Right forelimb (tissue), 1 donor: ENCODE measurements around the gene ADAMTS1.

Experiments used
- DNase-seq: peaks from one replicate; pipeline ENCODE4 v3.0.0-alpha.2; 2018

ADAMTS1 gene

GRCh38 chr21:26812173-26812572, 33.0 kb downstream of the ADAMTS1 start:
- DNase-seq = no peak

- no peak for DNase-seq
Observed at GRCh38 chr21:26811482-26811881, 33.7 kb downstream of the ADAMTS1 start.

GRCh38 chr21:26810676-26811415, 34.4 kb downstream of the ADAMTS1 start:
- DNase-seq = no peak

- DNase-seq = no peak
Observed at GRCh38 chr21:26810266-26810665, 34.9 kb downstream of the ADAMTS1 start.

- no peak for DNase-seq
Observed at GRCh38 chr21:26809745-26810144, 35.5 kb downstream of the ADAMTS1 start.

GRCh38 chr21:26806801-26807295, 38.4 kb downstream of the ADAMTS1 start:
- DNase-seq = no peak

GRCh38 chr21:26804895-26805609, 40.2 kb downstream of the ADAMTS1 start:
- no peak for DNase-seq

GRCh38 chr21:26801498-26801897, 43.7 kb downstream of the ADAMTS1 start:
- no peak for DNase-seq

- DNase-seq = peak; percentile 59
Observed at GRCh38 chr21:26800970-26801431, 44.2 kb downstream of the ADAMTS1 start.

- no peak for DNase-seq
Observed at GRCh38 chr21:26800455-26800854, 44.8 kb downstream of the ADAMTS1 start.

- no peak for DNase-seq
Observed at GRCh38 chr21:26800001-26800400, 45.2 kb downstream of the ADAMTS1 start.

GRCh38 chr21:26798856-26799751, 46.1 kb downstream of the ADAMTS1 start:
- DNase-seq = no peak

- no peak for DNase-seq
Observed at GRCh38 chr21:26797878-26798456, 47.2 kb downstream of the ADAMTS1 start.

GRCh38 chr21:26795866-26796329, 49.3 kb downstream of the ADAMTS1 start:
- peak; percentile 59 for DNase-seq

- DNase-seq = no peak
Observed at GRCh38 chr21:26795412-26795805, 49.8 kb downstream of the ADAMTS1 start.

- no peak for DNase-seq
Observed at GRCh38 chr21:26794597-26795411, 50.4 kb downstream of the ADAMTS1 start.

- DNase-seq = no peak
Observed at GRCh38 chr21:26790296-26790695, 54.9 kb downstream of the ADAMTS1 start.

GRCh38 chr21:26788790-26789189, 56.4 kb downstream of the ADAMTS1 start:
- DNase-seq = no peak
